ENCODE measurements around the gene ZNF821.
"Not testable (repeated sequence)": the region's sequence is repeated elsewhere in the genome, so short reads cannot be mapped to it uniquely, and the experiment has no call there.

ZNF821 gene

DNA sequence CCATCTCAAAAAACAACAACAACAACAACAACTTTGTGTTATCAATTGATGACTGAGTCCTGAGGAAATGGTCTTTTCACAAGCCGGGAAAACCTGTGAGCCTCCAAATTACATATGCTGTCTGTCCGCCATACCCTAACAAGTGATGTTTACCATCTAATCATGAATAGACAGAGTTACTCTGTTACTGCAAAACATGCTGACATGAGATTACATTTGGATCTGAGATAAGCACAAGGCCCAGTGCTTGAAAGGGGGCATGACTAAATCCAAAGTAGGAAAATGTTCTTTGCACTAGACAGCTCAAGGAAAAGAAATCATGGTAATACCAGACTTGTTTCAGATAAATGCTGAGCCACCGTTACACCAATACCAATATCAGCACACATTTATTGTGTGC is 46.8 kb downstream of the ZNF821 start:
- intact Hi-C loops (cut with DNase I) = no loop called here
- no peak for DNase-seq

DNA sequence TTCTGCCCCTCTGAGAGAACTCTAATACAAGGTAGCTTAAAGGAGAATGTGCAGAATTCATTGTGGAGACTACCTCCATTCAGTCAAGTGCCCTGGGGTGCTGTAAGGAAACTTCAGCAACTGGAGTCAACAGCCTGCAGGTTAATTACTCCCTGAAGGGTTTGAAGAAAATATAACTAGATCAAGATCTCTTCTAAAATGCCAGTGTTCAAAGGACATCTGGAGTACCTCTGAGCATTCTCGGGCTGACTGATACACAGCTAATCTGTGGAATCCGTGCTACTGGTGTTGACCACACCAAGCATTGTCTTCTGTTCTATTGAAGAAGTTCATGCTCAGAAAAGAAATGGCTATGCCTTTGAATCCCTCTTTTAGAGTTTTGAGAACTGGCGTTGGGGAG is 49.7 kb downstream of the ZNF821 start:
- intact Hi-C loops (cut with DNase I) = no loop called here
- no peak for DNase-seq

GRCh38 chr16:71832112-71832511 is 51.9 kb downstream of the ZNF821 start:
- DNase-seq; intact Hi-C loops (cut with DNase I): not testable (repeated sequence)

GRCh38 chr16:71831698-71832097 is 52.3 kb downstream of the ZNF821 start:
- intact Hi-C loops (cut with DNase I); DNase-seq: not testable (repeated sequence)

GRCh38 chr16:71830359-71830758 is 53.6 kb downstream of the ZNF821 start:
- intact Hi-C loops (cut with DNase I) = no loop called here
- DNase-seq = no peak

GRCh38 chr16:71826533-71827017 is 57.4 kb downstream of the ZNF821 start:
- no peak for DNase-seq
- intact Hi-C loops (cut with DNase I) = no loop called here

DNA sequence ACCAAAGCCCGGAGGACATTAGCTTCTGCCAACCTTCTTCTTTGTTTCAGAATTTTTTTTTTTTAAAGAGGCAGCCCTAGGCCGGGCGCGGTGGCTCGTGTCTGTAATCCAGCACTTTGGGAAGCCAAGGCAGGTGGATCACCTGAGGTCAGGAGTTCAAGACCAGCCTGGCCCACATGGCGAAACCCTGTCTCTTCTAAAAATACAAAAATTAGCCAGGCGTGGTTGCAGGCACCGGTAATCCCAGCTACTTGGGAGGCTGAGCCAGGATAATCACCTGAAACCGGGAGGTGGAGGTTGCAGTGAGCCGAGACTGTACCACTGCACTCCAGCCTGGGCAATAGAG is 66.9 kb downstream of the ZNF821 start:
- intact Hi-C loops (cut with DNase I); DNase-seq: not testable (repeated sequence)

DNA sequence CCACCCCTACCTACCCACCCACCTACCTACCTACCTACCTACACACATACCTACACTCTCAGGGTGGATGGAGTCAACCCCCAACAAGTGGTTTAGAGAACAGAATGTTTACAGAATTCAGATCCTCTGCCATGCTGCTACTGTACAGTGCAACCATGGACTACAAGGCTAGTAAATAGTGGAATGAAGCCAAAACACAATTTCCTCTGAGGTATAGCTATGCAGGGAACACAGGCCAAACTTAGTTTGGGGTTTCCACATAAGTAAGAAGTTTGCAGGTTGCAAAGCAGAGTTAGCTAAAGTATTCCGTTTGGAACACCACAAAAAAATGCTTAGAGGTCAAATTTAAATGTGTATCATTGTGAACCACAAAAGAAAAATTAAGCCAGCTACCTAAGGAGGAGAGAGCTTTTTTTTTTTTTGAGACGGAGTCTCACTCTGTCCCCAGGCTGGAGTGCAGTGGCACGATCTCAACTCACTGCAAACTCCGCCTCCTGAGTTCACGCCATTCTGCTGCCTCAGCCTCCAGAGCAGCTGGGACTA is 72.7 kb downstream of the ZNF821 start:
- peak in 1 of 42 donors; percentile 7 for DNase-seq
- intact Hi-C loops (cut with DNase I) = loop anchor here (5.0 kb wide), 1 partner anchor 36 kb away; the partner anchor contains the start of gene ATXN1L

DNA sequence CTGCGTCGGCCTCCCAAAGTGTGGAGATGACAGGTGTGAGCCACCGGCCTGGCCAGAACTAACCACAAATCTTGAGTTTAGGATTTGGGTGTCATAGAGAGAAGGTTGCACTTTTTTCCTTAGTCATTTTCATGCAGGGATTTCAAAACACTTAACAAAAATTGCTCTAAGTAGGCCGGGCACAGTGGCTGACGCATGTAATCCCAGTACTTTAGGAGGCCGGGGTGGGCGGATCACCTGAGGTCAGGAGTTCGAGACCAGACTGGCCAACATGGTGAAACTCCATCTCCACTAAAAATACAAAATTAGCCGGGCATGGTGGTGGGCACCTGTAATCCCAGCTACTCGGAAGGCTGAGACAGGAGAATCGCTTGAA is 73.8 kb downstream of the ZNF821 start:
- intact Hi-C loops (cut with DNase I) = loop anchor here (5.0 kb wide), 1 partner anchor 37 kb away; the partner anchor contains the start of gene ATXN1L
- DNase-seq = peak in 1 of 42 donors; percentile 37
